GM19023 (cell line): ENCODE results near the gene ELK3.
"Not testable (repeated sequence)": the region's sequence is repeated elsewhere in the genome, so short reads cannot be mapped to it uniquely, and the experiment has no call there.

Source experiments
- ATAC-seq: cut with Tn5 transposase; IDR thresholded peaks from one replicate; pipeline ENCODE4 v1.9.1; 2021; ENCODE audit warnings: mild to moderate bottlenecking, moderate library complexity; ENCODE audit not compliant: unreplicated experiment

ELK3 gene

GRCh38 chr12:96302687-96303310 is 108.6 kb downstream of the ELK3 start:
- ATAC-seq, result no peak

GRCh38 chr12:96303653-96304052 is 109.5 kb downstream of the ELK3 start:
- no peak for ATAC-seq

- ATAC-seq, result no peak
Observed at GRCh38 chr12:96305665-96306064, 111.5 kb downstream of the ELK3 start.

- ATAC-seq, result no peak
Observed at GRCh38 chr12:96308881-96309280, 114.7 kb downstream of the ELK3 start.

- no peak for ATAC-seq
Observed at GRCh38 chr12:96310067-96310466, 115.9 kb downstream of the ELK3 start.

- ATAC-seq, result no peak
Observed at GRCh38 chr12:96311191-96311590, 117.0 kb downstream of the ELK3 start.

GRCh38 chr12:96313606-96314005 is 119.4 kb downstream of the ELK3 start:
- no peak for ATAC-seq

GRCh38 chr12:96314723-96315122 is 120.5 kb downstream of the ELK3 start:
- ATAC-seq, result no peak

- ATAC-seq, result not testable (repeated sequence)
Observed at GRCh38 chr12:96315741-96316481, 121.7 kb downstream of the ELK3 start.

- ATAC-seq, result not testable (repeated sequence)
Observed at GRCh38 chr12:96317801-96318200, 123.6 kb downstream of the ELK3 start.
